Adrenal gland (tissue), 5 donors: ENCODE results near the gene CALCOCO2.

Experiments used
- POLR2A ChIP-seq, 2 donors: fragments of 450-650 bp; IDR thresholded peaks; one replicate each; pipeline ENCODE4 v1.6.1; 2017; ENCODE audit warnings: antibody characterized with exemption in 2 of 2, mild to moderate bottlenecking in 2 of 2, moderate library complexity in 1 of 2
- TF ChIP-seq, protein P1 (sequence below), 6 experiments: fragments of 450-650 bp in 4 of 6; fragments of 200-600 bp in 2 of 6; sonication (generic) in 1 of 6; IDR thresholded peaks; 1 replicate in 5 of 6; 2 replicates in 1 of 6; pipeline versions ENCODE4 v1.5.1 to v1.8.0; 2016 to 2021; ENCODE audit warnings: antibody characterized with exemption in 6 of 6, mild to moderate bottlenecking in 2 of 6, moderate library complexity in 1 of 6
- donor health status: DM: no; HTN: no; CAD: no.

DNA sequence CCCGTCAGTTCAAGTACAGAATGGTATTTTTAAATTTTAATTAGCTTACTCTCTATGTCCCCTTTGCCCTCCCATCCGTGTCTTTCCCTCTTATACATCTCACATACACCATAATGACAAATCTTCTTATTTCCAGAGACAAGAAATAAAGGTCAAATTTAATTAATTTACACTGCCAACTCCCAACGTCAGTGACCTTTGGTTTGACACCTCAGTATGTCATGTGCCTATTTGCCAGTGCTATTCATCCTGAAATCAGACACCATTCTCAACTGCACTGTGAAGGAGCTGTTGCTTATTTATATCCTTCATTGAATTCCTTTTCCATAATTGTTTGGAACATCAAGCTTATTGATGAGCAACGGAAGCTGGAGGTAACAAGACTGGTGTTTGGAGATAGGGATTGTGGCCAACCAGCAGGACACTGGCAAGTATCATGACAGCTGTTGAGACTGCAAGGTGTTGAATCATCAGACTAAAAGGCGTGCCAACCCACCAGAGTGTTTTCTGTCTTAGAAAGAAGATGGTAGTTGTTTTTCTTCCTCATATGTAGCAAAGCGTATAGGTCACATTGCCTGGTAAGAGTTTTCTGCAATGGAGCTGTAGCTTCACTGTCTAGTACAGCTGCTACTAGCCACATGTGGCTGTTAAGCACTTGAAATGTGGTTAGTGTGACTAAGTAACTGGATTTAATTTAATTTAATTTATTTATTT is 12.5 kb downstream of the CALCOCO2 start:
- TF ChIP-seq, protein P1, sequence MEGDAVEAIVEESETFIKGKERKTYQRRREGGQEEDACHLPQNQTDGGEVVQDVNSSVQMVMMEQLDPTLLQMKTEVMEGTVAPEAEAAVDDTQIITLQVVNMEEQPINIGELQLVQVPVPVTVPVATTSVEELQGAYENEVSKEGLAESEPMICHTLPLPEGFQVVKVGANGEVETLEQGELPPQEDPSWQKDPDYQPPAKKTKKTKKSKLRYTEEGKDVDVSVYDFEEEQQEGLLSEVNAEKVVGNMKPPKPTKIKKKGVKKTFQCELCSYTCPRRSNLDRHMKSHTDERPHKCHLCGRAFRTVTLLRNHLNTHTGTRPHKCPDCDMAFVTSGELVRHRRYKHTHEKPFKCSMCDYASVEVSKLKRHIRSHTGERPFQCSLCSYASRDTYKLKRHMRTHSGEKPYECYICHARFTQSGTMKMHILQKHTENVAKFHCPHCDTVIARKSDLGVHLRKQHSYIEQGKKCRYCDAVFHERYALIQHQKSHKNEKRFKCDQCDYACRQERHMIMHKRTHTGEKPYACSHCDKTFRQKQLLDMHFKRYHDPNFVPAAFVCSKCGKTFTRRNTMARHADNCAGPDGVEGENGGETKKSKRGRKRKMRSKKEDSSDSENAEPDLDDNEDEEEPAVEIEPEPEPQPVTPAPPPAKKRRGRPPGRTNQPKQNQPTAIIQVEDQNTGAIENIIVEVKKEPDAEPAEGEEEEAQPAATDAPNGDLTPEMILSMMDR (IDR thresholded peaks at IDR 0.05), result no peak
- no peak for TF ChIP-seq POLR2A (IDR thresholded peaks at IDR 0.05)
